ENCODE data around the gene PLLP. TPM values are rescaled to one million over a fixed set of nuclear protein-coding genes. Genes with fewer than 3 reads are reported as not detected.

The PLLP gene
- total RNA-seq, 1 experiment from 2014 or later, result 0.72 TPM

DNA sequence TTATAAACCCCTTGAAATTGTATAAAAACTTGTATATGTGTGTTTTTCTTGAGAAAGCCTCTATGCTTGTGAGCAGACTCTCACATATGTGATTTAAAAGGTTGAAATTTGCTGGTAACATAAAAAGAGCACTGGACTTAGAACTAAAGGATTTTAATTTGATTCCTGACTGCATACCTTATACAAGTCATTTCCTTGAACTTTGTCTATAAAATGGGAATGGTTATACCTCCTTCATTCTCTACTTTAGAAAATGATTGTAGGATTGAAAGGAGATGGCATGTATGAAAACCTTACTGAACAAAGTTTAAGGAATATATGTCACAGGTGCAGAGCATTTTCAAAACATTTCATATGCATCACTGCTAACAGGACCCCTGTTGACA is 49.8 kb downstream of the PLLP start:
- Histone ChIP-seq H3K4me1 (ENCODE audit: control insufficient read depth, insufficient read depth, low read length) (no peaks in the 10 kb centered on the region), H3K4me3 (ENCODE audit: low read depth in 2 of 2, low read length in 2 of 2) (no peak overlapping the region), H3K9me3 (ENCODE audit: control insufficient read depth, insufficient read depth, low read depth, low read length) (no peaks in the 10 kb centered on the region), H3K27ac (ENCODE audit: low read length) (no peak overlapping the region), H3K36me3 (ENCODE audit: control insufficient read depth, insufficient read depth, low read length) (peaks cover 12% of the 10 kb centered on the region), H3K27me3 (ENCODE audit: control insufficient read depth, insufficient read depth, low read length) (no peaks in the 10 kb centered on the region)
- POLR2A ChIA-PET, result no interaction called here
- DNase-seq (ENCODE audit: low read depth, low spot score) (no peak), ATAC-seq (no peak)
- in situ Hi-C loops (cut with HindIII; ENCODE audit: low pct_unique_long_range_greater_than_20kb, low sequenced_read_pairs), result no loop called here
- TF ChIP-seq SIN3A (IDR thresholded peaks at IDR 0.05; ENCODE audit: borderline replicate concordance, insufficient read depth, low read depth, low read length) (no peak), TCF7L2 (IDR thresholded peaks at IDR 0.05; ENCODE audit: low read depth, low read length) (no peak), POLR2AphosphoS5 (IDR thresholded peaks at IDR 0.05; ENCODE audit: low read depth, low read length) (no peak)
- TF ChIP-seq, protein P1, sequence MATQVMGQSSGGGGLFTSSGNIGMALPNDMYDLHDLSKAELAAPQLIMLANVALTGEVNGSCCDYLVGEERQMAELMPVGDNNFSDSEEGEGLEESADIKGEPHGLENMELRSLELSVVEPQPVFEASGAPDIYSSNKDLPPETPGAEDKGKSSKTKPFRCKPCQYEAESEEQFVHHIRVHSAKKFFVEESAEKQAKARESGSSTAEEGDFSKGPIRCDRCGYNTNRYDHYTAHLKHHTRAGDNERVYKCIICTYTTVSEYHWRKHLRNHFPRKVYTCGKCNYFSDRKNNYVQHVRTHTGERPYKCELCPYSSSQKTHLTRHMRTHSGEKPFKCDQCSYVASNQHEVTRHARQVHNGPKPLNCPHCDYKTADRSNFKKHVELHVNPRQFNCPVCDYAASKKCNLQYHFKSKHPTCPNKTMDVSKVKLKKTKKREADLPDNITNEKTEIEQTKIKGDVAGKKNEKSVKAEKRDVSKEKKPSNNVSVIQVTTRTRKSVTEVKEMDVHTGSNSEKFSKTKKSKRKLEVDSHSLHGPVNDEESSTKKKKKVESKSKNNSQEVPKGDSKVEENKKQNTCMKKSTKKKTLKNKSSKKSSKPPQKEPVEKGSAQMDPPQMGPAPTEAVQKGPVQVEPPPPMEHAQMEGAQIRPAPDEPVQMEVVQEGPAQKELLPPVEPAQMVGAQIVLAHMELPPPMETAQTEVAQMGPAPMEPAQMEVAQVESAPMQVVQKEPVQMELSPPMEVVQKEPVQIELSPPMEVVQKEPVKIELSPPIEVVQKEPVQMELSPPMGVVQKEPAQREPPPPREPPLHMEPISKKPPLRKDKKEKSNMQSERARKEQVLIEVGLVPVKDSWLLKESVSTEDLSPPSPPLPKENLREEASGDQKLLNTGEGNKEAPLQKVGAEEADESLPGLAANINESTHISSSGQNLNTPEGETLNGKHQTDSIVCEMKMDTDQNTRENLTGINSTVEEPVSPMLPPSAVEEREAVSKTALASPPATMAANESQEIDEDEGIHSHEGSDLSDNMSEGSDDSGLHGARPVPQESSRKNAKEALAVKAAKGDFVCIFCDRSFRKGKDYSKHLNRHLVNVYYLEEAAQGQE (IDR thresholded peaks at IDR 0.05; ENCODE audit: insufficient read depth in 1 of 2, low read depth in 2 of 2, low read length in 1 of 2), result no peak
- TF ChIP-seq, protein P2, sequence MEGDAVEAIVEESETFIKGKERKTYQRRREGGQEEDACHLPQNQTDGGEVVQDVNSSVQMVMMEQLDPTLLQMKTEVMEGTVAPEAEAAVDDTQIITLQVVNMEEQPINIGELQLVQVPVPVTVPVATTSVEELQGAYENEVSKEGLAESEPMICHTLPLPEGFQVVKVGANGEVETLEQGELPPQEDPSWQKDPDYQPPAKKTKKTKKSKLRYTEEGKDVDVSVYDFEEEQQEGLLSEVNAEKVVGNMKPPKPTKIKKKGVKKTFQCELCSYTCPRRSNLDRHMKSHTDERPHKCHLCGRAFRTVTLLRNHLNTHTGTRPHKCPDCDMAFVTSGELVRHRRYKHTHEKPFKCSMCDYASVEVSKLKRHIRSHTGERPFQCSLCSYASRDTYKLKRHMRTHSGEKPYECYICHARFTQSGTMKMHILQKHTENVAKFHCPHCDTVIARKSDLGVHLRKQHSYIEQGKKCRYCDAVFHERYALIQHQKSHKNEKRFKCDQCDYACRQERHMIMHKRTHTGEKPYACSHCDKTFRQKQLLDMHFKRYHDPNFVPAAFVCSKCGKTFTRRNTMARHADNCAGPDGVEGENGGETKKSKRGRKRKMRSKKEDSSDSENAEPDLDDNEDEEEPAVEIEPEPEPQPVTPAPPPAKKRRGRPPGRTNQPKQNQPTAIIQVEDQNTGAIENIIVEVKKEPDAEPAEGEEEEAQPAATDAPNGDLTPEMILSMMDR (IDR thresholded peaks at IDR 0.05), result no peak
- no TSS peak for BruUV-seq (replicated peaks)
- intact Hi-C loops (cut with micrococcal nuclease; ENCODE audit: unreplicated experiment), result loop anchor here (1.0 kb wide), 1 partner anchor 16 kb away; no protein-coding TSS in a partner anchor
- CTCF ChIA-PET, result interaction anchor here (0.5 kb wide), 1 partner anchor 191 kb away, joined by 3 read pairs; no protein-coding TSS in a partner anchor

DNA sequence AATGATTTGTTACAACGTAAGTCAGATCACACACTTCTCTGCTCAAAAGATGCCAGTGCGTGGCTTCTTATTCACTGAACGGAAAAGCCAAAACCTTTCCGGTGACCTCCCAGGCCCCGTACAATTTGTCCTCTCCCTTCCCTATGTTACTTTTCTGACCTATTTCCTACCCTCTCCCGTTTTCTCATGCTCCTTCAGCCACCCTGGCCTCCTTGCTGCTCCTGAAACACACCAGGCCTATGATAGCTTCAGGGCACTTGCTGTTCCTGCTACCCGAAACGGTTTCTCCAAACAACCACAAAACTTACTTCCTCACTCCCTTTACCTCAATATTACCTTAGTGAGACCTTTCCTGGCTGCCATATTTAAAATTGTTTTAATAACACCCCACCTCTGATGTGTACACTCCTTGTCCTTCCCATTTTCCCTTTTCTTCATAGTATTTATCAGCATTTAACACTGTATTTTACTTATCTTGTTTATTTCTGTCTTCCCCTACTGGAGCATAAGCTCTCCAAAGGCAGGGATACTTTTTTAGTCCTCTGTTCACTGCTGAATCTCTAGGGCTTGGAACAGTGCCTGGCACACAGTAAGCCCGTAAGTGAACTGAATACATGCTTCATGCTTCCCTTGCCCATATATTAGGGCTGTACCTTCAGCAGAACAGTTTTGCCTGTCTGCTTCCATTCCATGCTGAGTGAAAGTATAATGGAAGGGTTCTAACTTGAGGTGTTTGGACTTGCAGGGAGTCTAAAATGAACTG is 50.3 kb downstream of the PLLP start:
- no peak overlapping the region for H3K4me3 ChIP-seq (ENCODE audit: low read depth in 2 of 2, low read length in 2 of 2)
- TF ChIP-seq TCF7L2 (IDR thresholded peaks at IDR 0.05; ENCODE audit: low read depth, low read length) (no peak), SIN3A (IDR thresholded peaks at IDR 0.05; ENCODE audit: borderline replicate concordance, insufficient read depth, low read depth, low read length) (no peak), POLR2AphosphoS5 (IDR thresholded peaks at IDR 0.05; ENCODE audit: low read depth, low read length) (no peak)
- TF ChIP-seq, protein P2 (IDR thresholded peaks at IDR 0.05), result no peak
- TF ChIP-seq, protein P1 (IDR thresholded peaks at IDR 0.05; ENCODE audit: insufficient read depth in 1 of 2, low read depth in 2 of 2, low read length in 1 of 2), result no peak
- DNase-seq (ENCODE audit: low read depth, low spot score) (no peak), ATAC-seq (no peak)
- in situ Hi-C loops (cut with HindIII; ENCODE audit: low pct_unique_long_range_greater_than_20kb, low sequenced_read_pairs), result no loop called here
- H3K36me3 ChIP-seq (ENCODE audit: control insufficient read depth, insufficient read depth, low read length), result peaks cover 12% of the 10 kb centered on the region
- H3K9me3 ChIP-seq (ENCODE audit: control insufficient read depth, insufficient read depth, low read depth, low read length), result no peaks in the 10 kb centered on the region
- intact Hi-C loops (cut with micrococcal nuclease; ENCODE audit: unreplicated experiment), result loop anchor here (1.0 kb wide), 1 partner anchor 16 kb away; no protein-coding TSS in a partner anchor
- BruUV-seq (replicated peaks), result no TSS peak
- H3K27me3 ChIP-seq (ENCODE audit: control insufficient read depth, insufficient read depth, low read length), result no peaks in the 10 kb centered on the region
- no peaks in the 10 kb centered on the region for H3K4me1 ChIP-seq (ENCODE audit: control insufficient read depth, insufficient read depth, low read length)
- H3K27ac ChIP-seq (ENCODE audit: low read length), result no peak overlapping the region
- CTCF ChIA-PET, result no interaction called here
- POLR2A ChIA-PET, result no interaction called here
